Measurements from ENCODE around the gene BBS2.

GRCh38 chr16:56481468-56482122, 38.2 kb downstream of the BBS2 start:
- TF ChIP-seq CTCF (IDR thresholded peaks at IDR 0.05): no peak
- no peak for TF ChIP-seq POLR2AphosphoS5 (IDR thresholded peaks at IDR 0.05)
- TF ChIP-seq EP300 (IDR thresholded peaks at IDR 0.05): no peak
- TF ChIP-seq POLR2A (IDR thresholded peaks at IDR 0.05): no peak
